ENCODE data around the gene TMEM269.

TMEM269 gene

GRCh38 chr1:42825036-42825851 lies 40.5 kb downstream of the TMEM269 start:
- DNase-seq: no peak

- DNase-seq: no peak
Measured at GRCh38 chr1:42830631-42831030, 45.8 kb downstream of the TMEM269 start.

GRCh38 chr1:42831273-42831672 lies 46.5 kb downstream of the TMEM269 start:
- DNase-seq: no peak

GRCh38 chr1:42832641-42833240 lies 48.0 kb downstream of the TMEM269 start:
- DNase-seq: no peak

- no peak for DNase-seq
Measured at GRCh38 chr1:42833981-42834380, 49.2 kb downstream of the TMEM269 start.

GRCh38 chr1:42834803-42835202 lies 50.0 kb downstream of the TMEM269 start:
- no peak for DNase-seq

- DNase-seq: no peak
Measured at GRCh38 chr1:42835422-42835821, 50.6 kb downstream of the TMEM269 start.

GRCh38 chr1:42837709-42838108 lies 52.9 kb downstream of the TMEM269 start:
- DNase-seq: no peak

GRCh38 chr1:42838482-42839190 lies 53.8 kb downstream of the TMEM269 start:
- no peak for DNase-seq

GRCh38 chr1:42841010-42841409 lies 56.2 kb downstream of the TMEM269 start:
- no peak for DNase-seq

GRCh38 chr1:42841440-42842147 lies 56.8 kb downstream of the TMEM269 start:
- DNase-seq: no peak

- DNase-seq: no peak
Measured at GRCh38 chr1:42844592-42845140, 59.9 kb downstream of the TMEM269 start.

GRCh38 chr1:42845193-42845592 lies 60.4 kb downstream of the TMEM269 start:
- no peak for DNase-seq

GRCh38 chr1:42845866-42846256 lies 61.1 kb downstream of the TMEM269 start:
- no peak for DNase-seq

GRCh38 chr1:42846257-42847110 lies 61.7 kb downstream of the TMEM269 start, which contains the start of gene ZNF691:
Gene ZNF691 (plus strand): TSS chr1:42846613. CDS start chr1:42849659, 3,046 bp downstream.
- peak; percentile 97 for DNase-seq

GRCh38 chr1:42847111-42847595 lies 62.4 kb downstream of the TMEM269 start:
- no peak for DNase-seq

- DNase-seq: no peak
Measured at GRCh38 chr1:42847721-42848460, 63.1 kb downstream of the TMEM269 start.

- DNase-seq: no peak
Measured at GRCh38 chr1:42848823-42849537, 64.2 kb downstream of the TMEM269 start.

GRCh38 chr1:42849944-42850343 lies 65.2 kb downstream of the TMEM269 start:
- no peak for DNase-seq

Data from NCI-H1092 (cell line).